ENCODE results near the gene PGAM5. TPM values are rescaled to one million over a fixed set of nuclear protein-coding genes. Genes with fewer than 3 reads are reported as not detected.

Gene PGAM5
- total and polyA plus RNA-seq, 2 of the 13 experiments (the other 11 are each of a cell fraction or from before 2014, with no cell fraction given) = 18.0 to 77.9 TPM

GRCh38 chr12:132710405-132711079, at the start of gene PGAM5 (continued):
- TF ChIP-seq MYNN (CRISPR knock-in tag; IDR thresholded peaks at IDR 0.05; ENCODE audit: low read depth) (no peak), FOXK1 (CRISPR knock-in tag; IDR thresholded peaks at IDR 0.05; ENCODE audit: borderline replicate concordance, low read depth) (peak; percentile 41; the same call in 1 of the 2 replicates), SRSF9 (IDR thresholded peaks at IDR 0.05; ENCODE audit: borderline replicate concordance, insufficient read depth, low read depth, low read length, poor library complexity, severe bottlenecking) (no peak), ZNF451 (CRISPR knock-in tag; IDR thresholded peaks at IDR 0.05) (peak; percentile 78), ZBTB7A (CRISPR knock-in tag; IDR thresholded peaks at IDR 0.05) (no peak), DRAP1 (CRISPR knock-in tag; IDR thresholded peaks at IDR 0.05) (peak; percentile 32; the same call in 1 of the 2 replicates), ZSCAN22 (CRISPR knock-in tag; IDR thresholded peaks at IDR 0.05) (no peak), NFE2 (CRISPR knock-in tag; IDR thresholded peaks at IDR 0.05) (no peak), NFATC3 (CRISPR knock-in tag; IDR thresholded peaks at IDR 0.05) (no peak), ZNF546 (CRISPR knock-in tag; conservative IDR thresholded peaks at IDR 0.05) (peak; percentile 92), NONO (IDR thresholded peaks at IDR 0.05) (no peak), NONO (CRISPR knock-in tag; conservative IDR thresholded peaks at IDR 0.05) (peak; percentile 79), CBFB (CRISPR knock-in tag; IDR thresholded peaks at IDR 0.05) (peak; percentile 70), NKX3-1 (CRISPR knock-in tag; IDR thresholded peaks at IDR 0.05) (peak; percentile 63; the same call in 1 of the 2 replicates), ZBTB14 (CRISPR knock-in tag; IDR thresholded peaks at IDR 0.05) (no peak; the same call in 1 of the 2 replicates), ZNF44 (CRISPR knock-in tag; IDR thresholded peaks at IDR 0.05) (no peak), HBP1 (CRISPR knock-in tag; IDR thresholded peaks at IDR 0.05; ENCODE audit: low read depth) (peak; percentile 26; the same call in 1 of the 2 replicates), PLSCR1 (CRISPR knock-in tag; IDR thresholded peaks at IDR 0.05; ENCODE audit: borderline replicate concordance) (no peak), ELK4 (CRISPR knock-in tag; IDR thresholded peaks at IDR 0.05; ENCODE audit: borderline replicate concordance) (no peak), TFAP4 (IDR thresholded peaks at IDR 0.05; ENCODE audit: borderline replicate concordance, low read depth) (peak; percentile 9; the same call in 1 of the 2 replicates), ISL2 (CRISPR knock-in tag; IDR thresholded peaks at IDR 0.05) (peak; percentile 53; the same call in 1 of the 2 replicates), SPEN (CRISPR knock-in tag; IDR thresholded peaks at IDR 0.05; ENCODE audit: low read depth) (peak; percentile 86), ZNF660 (CRISPR knock-in tag; IDR thresholded peaks at IDR 0.05; ENCODE audit: borderline replicate concordance, low read depth) (no peak), ZNF776 (CRISPR knock-in tag; IDR thresholded peaks at IDR 0.05) (peak; percentile 79)
